NCI-H2227 (cell line): ENCODE measurements around the gene CDH7.

Source experiments
- DNase-seq: peaks from one replicate; lab custom pipeline; 2025; ENCODE audit not compliant: unreplicated experiment; lab: John Stamatoyannopoulos, UW

Gene CDH7, protein sequence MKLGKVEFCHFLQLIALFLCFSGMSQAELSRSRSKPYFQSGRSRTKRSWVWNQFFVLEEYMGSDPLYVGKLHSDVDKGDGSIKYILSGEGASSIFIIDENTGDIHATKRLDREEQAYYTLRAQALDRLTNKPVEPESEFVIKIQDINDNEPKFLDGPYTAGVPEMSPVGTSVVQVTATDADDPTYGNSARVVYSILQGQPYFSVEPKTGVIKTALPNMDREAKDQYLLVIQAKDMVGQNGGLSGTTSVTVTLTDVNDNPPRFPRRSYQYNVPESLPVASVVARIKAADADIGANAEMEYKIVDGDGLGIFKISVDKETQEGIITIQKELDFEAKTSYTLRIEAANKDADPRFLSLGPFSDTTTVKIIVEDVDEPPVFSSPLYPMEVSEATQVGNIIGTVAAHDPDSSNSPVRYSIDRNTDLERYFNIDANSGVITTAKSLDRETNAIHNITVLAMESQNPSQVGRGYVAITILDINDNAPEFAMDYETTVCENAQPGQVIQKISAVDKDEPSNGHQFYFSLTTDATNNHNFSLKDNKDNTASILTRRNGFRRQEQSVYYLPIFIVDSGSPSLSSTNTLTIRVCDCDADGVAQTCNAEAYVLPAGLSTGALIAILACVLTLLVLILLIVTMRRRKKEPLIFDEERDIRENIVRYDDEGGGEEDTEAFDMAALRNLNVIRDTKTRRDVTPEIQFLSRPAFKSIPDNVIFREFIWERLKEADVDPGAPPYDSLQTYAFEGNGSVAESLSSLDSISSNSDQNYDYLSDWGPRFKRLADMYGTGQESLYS

DNA sequence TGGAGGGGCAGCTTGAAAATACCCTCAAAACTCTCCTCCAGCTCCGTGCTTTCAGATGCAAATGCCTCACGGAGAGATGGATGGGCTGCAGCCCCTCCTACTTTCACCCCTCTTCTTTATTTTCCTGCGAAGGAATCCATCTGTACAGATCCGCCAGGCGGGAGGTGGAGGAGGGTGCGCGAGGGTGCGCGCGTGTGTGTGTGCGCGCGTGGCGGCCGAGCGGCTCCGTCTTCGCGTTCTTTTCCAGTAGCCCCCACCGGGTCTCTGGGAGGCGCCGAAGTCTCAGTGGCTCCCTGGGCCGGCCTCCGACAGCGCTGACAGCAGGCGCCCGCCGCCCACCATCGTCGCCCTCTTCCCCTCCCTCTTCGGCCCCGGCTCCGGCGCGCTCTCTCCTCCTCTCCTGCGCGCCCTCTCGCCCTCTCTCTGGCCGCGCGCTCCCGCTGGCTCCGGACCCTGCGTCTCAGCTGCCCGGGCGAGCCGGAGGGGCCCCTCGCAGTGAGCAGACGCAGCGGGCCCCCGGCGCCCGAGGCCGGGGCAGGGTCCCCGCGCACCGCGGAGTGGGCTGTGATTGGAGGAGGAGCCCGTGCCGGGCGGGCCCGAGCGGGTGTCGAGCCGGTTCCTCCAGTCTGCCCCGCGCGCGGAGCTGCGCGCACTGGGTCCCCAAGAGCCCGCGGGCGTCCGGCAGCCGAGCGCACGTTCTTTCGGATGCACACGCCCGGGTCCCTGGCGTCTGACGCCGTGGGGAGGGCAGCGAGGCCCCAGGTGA lies at the start of gene CDH7:
Gene CDH7, plus strand, starts transcription at position 624 of the 766 bp plus-strand sequence. CDS start 11,831 bp downstream, outside the sequence.
- peak; percentile 66 for DNase-seq

DNA sequence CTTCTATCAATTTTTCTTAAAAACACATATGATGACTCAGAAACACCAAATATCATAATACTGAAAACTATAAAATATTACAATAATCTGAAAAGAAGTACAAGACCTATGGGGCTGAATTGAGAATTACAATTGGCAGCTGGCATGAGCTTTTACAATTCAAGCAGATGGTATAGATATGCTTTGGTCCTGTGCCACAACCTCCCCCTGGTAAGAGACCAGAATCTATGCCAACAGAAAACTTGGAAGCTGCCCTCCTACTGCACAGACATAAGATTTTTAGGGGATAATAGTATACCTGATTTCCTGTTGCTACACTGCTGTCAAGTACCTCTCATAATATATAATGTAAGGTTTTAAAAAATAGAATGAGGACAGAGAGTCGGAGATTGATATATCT lies 46.8 kb upstream of the CDH7 start:
- DNase-seq = no peak

DNA sequence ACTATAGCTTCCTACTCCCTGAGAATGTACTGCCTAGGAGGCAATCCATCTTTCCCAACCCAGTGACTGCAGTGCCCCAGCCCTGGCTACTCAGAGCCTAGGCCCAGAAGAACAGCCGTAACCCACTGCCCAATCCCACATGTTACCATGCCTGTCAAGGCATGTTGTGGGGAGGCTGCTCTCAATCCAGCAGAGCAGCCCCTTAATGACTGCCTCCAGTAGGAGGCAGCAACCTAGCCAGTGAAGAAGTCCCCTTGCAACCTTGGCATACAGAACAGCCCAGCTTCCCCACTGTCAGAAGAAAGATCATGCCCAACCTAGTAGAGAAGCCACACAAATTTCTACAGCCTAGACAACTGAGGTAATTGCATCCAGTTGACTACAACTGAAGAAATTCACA lies 44.2 kb upstream of the CDH7 start:
- no peak for DNase-seq

DNA sequence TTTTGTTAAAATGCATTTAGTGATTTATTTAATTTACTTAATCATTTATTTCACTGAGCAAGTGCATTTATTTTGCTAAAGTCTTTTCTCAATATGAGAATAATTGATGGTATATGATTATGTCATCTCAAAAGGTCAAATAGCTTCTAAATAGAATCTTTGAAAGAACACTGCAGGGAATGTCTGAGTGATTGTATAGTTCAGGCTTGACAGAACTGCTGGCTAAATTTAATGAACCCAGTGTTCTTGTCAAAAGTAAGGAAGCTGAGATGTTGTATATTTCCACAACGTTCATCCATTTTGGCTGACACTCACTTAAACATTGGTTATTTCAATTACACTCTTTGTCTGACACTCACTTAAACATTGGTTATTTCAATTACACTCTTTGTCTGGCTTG lies 39.3 kb upstream of the CDH7 start:
- DNase-seq = no peak

DNA sequence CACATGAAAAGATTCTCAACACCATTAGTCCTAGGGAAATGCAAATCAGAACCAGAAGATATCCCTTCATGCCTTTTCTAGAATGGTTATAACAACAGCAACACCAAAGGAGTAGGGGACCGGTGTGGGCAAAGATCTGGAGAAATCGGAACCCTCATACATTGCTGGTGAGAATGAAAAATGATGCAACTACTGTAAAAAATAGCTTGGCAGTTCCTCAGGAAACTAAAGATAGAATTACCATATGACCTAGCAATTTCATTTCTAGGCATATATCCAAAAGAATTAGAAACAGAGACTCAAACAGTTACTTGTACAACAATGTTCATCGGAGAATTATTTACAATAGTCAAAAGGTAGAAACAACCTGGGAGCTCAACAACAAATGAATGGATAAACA lies 29.2 kb upstream of the CDH7 start:
- no peak for DNase-seq

DNA sequence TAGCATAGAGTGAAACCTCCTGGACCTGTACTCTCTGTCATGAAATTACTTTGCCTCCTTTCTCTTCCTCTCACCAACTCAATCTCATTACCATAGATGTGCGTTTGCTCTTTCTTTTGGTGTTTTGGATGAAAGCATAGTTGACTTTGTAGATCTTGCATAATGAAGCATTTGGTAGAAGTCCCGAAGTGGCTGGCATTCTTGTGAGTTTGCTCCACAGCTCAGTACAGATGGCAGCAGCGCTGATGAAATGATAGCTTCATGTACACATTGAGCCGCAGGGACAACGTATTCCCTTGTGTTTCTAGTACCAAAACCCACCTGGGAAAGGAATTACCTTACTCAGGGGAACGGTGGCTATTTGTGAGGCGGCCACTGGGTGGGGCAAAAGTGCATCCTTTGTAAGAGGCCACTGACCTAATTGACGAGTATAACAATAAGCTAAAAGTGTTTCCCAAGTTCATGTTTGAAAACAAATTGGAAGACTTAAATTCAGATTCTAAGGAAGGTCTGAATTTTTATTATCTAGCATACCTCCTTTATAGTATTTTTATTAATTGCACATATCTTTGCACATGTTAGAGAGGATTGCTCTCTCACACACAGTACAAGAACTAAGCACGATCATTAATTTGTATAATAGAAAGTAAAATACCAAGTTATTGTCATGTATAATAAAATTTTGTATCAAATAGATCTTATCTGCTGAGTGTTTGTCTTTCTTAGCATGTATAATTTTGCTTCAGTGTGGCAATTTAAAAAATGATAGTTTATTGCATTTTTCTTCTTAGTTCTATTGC lies 25.4 kb upstream of the CDH7 start:
- peak; percentile 44 for DNase-seq

DNA sequence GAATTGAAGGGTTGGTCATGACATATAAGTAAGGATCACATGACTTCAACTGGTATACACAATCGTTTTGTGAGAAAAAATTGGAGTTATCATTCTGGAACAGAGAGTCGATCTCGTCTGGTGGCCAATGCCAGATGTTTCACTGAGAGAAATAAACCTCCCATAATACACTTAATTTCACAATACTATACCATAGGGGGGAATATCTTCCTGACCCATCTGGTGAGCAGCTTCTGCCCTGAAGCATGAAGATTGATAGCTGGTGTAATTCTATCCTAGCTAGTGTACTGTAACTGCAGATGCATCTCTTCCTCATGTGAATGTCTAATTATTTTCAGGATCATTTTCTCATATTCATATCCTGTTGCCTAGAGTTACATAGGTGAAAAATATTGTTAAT lies 15.7 kb upstream of the CDH7 start:
- peak; percentile 42 for DNase-seq

DNA sequence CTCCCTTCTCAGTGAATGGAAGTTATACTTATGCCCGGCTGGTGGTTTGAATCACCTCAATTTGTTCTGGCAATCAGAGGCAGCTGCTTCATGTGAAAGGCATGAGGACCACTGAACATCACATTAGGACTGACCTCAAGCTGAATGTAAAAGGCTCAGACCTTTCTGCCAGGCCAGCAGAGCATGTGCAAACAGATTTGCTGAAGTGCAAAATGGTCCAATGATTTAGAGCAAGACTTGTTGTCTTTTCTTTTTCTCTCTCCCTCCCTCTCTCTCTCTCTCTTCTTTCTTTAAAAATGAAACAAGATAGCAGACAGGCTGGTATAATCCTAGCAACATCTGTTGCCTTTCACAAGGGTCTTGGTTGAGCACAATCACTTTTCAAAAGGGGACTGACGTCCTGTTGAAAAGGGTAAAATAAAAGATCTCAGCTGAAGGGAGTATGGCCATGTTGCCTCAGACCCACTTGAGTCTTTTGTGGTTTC lies 13.3 kb upstream of the CDH7 start:
- DNase-seq = peak; percentile 87

DNA sequence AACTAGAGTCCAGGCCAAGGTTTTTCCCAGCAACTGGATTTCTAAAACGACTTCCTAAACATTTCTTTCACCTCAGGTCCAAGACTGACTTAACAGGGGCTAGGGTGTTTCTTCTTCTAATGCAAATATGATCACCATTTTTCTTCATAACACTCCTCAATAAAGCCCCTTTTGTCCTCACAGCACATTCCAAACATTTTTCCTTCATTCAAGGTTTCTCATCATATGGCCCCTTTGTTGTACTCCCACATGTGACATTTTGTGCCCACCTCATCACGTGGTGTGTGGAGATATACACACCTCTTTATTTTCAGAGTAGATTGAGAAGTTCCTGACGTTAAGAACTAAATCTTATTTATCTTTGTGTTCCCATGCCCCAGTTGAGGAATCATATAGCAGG lies 3.9 kb upstream of the CDH7 start:
- no peak for DNase-seq

DNA sequence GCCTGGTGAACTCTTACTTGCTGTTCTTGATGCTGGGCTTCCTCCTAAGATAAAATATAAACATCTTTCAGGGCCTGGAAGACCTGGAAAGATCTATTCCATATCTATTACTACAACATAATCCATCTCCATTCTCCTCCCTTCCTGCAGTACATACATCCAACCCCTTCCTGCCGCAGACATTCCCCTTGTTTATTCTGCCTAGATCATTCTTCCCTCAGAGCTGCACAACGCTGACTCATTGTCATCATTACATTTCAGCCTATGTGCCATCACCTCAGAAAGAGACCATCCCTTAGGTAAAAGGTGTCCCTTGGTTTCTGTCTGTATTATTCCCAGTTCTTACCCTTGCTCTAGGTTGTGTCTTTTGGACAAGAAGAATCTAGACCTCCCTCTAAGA lies 2.5 kb upstream of the CDH7 start:
- no peak for DNase-seq

DNA sequence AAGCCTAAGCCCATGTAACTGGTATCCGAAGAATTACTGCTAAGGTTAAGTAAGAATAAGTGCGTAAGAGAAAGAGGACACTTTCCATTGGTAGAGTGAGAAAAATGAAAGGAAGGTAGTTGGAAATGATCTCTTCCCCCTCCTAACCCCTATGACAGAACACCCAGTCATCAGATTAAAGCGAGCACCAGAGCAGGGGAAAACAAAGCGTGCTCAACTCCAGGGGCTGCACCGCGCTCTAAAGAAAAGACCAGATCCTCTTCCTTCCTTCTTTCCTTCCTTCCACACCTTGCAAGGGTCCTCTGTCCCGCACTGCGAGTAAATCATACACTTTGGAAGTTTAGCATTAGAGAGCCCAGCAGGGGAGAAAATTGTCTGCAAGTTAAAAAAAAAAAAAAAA lies 971 bp upstream of the CDH7 start:
- DNase-seq = peak; percentile 28

DNA sequence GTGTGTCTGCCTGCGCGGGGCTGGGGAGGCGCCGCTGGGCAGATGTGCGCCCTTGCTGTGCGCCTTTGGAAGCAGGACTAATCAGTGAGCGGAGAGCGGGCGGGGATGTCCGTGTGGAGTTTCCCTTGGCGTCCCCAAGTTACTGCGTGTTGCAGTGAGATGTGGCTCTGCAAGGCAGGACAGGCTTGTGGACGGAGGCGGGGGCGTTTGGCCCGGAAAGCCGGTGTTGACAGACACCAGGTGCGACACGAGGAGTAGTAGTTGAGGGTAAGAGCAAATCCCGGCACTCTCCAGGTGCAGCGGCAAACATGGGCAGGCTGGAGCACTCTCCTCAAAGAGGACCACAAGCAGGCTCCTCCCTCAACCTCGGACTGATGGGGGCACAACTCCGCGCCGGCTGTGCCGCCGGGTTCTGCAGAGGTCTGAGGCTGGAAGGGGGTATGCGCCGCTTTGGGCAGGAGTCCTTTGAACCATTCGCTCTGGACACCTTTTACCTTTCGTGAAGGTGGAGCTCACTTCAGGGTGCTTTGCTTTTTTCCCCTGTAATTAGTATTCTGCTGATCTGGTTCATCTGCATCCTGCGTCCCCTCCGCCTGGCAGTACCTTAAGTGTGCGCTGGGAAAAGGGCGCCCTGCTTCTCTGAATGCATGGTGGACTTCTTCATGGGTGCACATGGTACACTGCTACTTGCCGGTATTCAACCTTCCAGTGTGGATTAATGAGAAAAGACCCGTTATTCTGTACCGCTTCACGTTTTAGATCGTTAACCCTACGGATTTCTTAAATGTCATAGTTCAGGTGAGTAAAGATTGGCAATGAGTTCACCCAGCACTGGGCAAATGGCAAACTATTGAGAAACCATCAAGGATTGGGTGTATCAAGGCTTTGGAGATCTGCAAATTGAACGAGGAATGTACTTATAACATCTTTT lies 608 bp downstream of the CDH7 start:
- DNase-seq = peak; percentile 62

DNA sequence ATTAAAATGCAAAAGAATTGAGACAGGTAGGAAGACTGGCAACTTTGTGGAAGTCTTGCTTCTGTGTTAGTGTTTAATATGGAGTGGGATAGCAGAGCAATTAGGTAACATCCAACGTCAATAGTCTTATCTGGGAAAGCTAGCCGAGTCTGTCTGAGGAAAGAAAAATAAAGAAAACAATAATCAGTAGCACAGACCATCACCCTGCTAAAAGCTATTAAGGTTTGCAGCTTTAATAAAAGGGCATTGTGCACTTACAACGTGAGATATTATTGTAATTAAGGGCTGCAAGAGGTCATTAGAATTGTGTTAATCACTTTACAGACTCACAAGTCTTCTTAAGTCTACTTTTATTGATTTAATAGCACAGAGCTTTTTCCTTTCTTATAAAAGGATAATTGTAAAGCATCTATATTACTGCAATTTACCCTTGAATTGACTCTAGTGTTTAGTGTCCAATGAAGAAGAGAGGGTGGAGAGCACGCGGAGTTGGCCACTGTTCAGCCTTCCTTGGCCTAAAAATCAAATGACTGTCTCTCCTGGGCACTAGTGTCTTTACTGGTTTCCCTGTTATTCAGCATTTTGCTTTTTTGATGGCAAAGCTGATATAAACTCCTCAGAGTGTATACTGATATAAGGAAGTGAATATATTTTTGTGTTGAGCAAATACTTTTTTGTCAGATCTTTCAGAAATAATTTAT lies 2.0 kb downstream of the CDH7 start:
- peak; percentile 40 for DNase-seq

DNA sequence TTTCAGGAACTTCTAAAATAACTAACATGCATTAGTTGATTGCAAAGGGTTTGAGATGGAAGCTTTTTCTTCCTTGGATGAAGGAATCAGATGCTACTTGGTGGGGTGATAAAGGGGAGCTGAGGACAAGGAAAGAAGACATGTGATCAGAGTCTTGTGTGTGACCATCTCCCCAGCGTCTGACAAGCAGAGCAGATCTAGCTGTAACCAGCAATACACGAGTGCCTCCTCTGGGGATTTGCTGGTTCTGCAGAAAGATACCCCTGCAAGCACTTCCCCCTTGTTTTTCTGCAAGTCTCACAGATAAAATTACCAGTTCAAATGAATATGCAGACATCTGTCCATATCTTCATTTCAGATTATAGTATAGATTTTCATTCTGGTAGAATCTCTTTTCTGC lies 2.7 kb downstream of the CDH7 start:
- peak; percentile 81 for DNase-seq

DNA sequence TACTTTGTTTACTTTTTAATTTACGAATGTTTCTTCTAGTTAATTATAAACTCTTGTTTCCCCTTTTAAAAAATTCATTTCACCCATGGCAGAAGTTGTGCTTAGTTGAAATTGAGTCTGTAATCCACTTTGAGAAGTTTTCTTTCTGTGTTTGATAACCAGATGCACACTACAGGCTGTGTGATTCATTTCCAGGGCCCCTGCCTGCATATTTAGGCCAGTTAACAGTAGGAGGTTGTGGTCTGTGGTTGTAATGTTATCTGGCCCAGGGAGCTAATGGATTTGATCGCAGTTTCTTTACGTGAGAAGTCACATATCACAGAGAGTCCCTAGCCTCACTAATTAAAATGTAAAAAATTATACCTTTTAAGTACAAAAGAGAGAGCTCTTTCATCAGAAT lies 3.3 kb downstream of the CDH7 start:
- peak; percentile 15 for DNase-seq

DNA sequence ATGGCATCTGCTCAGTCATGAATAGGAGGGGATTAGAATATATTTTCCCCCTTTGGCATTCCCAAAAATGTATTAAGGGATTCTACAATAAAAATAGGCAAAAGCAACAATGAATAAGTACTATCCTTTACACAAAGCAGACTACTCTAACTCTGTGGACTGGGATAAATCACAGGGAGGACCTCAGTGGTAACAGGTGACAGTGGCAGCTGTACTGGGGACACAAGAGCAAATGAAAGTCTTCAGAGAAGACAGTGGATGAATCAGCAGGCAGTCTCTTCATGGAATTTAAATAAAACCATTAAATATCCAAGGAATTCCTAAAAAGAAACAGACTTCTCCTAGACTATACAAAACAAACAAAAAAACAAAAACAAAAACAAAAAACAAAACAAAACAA lies 4.8 kb downstream of the CDH7 start:
- no peak for DNase-seq

DNA sequence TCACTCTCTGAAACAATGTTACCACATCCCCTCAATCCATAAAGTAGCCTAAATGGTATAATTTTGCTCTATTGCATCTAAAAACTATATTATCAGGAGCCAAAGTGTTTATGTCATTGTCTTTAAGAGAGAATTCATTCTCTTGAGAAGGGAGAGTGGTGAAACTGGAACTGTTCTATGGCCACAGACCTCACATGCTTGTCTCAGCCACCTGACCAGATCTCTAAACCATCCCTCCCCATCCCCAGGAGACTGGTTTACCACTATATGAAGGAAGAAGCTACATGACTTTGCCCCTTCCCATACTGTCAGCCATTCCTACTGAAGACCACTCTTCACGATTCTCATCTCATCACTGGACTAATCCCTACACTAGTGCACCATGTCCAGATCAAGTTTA lies 9.6 kb downstream of the CDH7 start:
- no peak for DNase-seq

DNA sequence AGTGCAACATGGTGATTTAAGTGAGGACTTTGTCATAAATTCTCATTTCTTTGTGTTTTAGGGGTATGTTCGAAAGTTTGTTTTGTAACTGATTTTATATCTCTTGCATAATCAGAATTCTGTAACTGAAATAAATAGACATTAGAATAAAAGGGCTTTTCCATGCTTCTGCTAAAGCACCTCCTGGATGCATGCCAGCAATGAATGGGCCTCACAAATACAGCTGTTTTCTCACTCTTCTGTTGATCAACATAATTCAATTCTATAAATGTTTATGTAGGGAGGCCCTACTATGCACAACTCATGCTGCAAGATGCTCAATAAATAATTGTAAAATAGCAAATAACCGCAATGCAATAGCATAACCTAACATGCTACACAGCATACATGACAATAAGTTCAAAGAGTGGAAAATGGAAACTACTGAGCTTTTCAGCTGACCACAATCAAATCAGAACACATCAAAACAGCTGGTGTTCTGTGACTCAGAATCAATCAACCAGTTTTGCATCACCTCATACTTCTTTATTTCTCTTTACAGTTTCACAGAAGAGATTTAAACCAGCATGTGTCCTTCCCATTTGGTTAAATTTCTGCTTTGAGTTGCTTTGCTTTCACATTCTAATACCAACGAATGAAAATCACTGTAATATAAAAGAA lies 11.0 kb downstream of the CDH7 start:
- no peak for DNase-seq
